Colon (tissue), 2 donors: ENCODE results near the gene ARID5B.

Experiments
- FAIRE-seq: peaks from 2 replicates; lab custom pipeline; 2012; peaks lifted over from hg19 to GRCh38; lab: Jason Lieb, UNC
- donor health status: control.
- donor health status: control.

Gene ARID5B

DNA sequence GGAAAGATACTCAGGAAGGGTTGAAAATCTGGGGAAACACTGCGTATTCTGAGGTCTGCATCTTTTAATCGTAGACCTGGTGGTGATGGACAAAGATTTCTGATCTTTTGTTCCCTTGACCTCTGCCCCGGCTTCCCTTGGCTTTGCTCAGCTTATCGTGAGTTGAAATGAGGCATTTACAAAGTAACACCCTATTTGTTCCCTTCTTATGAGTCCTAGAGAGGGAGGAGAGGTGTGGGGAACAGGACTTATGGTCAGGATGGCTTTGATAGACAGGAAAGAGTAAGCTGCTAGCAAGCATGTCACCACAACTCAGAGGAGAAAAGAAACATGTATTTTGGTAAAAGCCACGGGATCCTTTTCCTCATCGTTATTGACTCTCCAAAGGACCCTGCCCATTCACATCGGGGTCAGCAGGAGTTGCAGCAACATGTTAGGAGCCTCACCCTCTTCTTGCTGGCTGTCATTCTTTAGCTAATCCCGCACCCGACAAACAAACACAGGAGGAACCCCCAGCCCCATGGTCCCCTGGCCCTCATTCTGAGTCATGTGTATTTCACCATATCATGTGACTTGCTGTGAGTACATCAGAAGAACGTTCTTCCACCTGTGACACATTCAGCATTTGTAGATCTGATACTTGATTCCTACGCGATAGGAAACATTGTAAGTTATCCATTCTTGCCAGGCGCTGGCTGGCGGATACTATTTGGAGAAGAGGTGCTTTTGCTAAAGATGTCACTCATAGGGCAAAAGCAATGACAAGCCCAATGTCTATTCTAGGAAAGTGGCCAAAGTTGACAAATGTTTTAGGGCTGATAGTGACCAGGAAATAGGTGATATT is 197.0 kb downstream of the ARID5B start:
- FAIRE-seq = no peak

DNA sequence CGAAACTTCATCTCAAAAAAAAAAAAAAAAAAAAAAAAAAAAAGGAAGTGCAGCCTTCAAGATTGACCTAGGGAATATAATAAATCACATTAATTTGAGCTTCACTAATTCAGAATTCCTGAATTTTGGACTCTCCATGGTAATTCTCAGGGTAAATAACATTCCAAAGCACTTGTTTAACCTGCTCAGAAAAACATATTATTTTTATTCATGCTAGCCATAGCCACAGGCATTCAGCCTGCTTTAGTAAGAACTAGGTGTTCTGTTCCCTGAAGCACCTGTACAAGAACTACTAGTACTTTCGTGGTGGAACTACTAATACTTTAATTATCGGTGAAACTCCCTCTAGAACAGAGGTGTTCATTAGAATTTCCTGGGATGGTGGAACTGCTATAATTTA is 197.8 kb downstream of the ARID5B start:
- no peak for FAIRE-seq

GRCh38 chr10:62103857-62104256 is 202.4 kb downstream of the ARID5B start:
- no peak for FAIRE-seq

GRCh38 chr10:62106929-62107519 is 205.5 kb downstream of the ARID5B start:
- no peak for FAIRE-seq

DNA sequence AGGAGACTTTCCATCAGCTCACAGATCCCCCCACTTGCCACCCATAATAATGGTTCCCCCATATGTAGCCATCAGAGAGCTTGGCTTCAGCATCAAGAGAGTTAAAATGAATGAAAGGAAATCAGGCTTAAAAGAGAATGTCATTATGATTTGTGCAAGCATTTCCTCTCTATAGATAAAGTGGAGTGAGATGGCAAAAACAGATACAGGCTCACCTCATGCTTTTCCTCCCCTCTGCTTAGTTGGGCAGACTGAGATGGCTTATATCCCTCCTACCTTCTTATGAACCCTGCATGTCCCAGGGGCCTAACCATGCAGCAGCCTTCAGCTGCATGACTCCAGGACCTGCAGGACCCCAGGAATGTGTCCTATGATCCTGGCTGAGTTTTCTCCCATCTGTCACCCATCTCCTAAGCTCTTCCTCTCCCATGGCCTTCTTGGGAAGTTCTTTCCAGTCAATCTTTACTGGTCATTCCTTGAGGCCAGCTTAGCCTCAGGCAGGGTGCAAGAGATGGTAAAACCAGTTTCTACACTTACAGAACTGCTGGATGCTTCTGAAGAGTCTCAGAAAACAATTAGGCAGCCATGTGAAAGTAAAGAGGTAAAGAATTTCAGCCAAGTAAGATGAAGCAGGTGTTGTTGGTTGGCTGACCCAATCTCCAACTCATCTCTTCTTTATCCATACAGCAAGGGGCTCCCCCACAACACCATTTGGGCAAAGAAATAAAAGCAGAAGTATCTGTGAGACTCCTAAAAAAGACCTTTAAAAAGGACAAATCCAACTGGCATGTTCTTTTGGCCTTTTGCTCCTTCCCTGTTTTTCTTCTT is 207.5 kb downstream of the ARID5B start:
- FAIRE-seq = no peak

GRCh38 chr10:62109587-62110293 is 208.2 kb downstream of the ARID5B start:
- FAIRE-seq = no peak

GRCh38 chr10:62112300-62112699 is 210.8 kb downstream of the ARID5B start:
- FAIRE-seq = no peak

DNA sequence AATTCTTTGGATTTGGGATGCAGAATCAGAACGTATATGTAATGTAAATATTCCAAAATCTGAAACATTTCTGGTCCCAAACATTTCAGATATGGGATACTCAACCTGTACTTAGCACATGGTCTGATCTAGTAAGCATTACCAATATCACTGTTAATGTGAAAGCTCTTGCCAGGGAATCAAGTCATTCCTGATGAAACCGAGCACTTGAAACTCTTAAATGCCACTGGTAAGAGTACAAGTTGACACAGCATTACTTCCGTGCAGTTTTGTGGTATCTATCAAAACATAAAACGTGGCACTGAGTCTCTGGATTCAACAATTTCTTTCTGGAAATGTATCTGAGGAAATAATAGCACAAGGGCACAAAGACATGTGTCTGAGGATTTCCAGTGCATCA is 211.5 kb downstream of the ARID5B start:
- no peak for FAIRE-seq

- no peak for FAIRE-seq
Measured at GRCh38 chr10:62113680-62114079, 212.2 kb downstream of the ARID5B start.

DNA sequence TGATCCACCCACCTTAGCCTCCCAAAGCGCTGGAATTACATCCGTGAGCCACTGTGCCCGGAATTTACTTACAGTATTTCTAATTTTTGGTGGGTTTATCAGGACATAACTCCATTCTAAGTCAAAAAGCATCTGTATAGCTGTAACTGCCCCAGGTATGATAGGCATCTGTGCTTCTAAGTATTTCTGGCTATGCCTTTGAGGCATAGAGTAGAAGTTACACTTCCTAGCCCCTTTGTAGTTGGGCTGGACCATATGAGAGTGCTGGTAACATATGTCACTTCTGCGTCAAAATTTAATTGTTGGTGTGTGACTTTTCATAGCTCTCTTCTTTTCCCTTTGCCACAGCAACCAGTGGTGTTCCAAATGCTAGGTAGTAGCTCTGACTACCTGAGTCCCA is 213.8 kb downstream of the ARID5B start:
- no peak for FAIRE-seq

DNA sequence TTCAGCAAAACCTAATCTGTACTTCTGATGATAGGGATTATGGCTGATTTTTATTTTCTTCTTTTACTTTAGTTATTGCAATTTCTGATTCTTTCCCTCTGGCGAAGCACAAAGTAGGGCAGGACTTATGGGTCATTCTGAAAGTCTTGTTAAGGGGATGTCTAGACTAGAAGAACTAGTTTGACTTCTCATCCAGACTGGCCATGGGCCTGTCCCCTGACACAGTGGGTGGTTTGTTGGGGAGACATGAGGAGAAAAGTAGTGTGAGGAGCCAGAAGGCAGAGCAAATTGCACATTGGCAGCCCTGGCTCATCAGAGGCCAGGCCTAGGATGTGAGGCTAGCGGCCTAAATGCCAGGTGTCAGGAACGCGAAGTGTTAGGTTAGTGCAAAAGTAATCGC is 214.3 kb downstream of the ARID5B start:
- FAIRE-seq = no peak

DNA sequence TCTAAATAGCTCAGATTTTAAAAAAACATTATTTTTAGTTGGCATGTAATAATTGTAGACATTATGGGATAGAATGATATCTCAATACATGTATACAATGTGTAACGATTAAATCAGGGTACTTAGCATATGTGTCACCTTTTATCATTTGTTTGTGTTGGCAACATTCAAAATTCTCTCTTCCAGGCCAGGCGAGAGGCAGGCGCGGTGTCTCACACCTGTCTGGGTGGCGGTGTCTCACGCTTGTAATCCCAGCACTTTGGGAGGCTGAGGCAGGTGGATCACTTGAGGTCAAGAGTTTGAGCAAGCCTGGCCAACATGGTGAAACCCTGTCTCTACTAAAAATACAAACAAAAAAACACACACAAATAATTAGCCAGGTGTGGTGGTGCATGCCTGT is 215.4 kb downstream of the ARID5B start:
- FAIRE-seq = no peak

- FAIRE-seq = no peak
Measured at GRCh38 chr10:62121187-62121530, 219.7 kb downstream of the ARID5B start.

GRCh38 chr10:62127975-62128374 is 226.5 kb downstream of the ARID5B start:
- no peak for FAIRE-seq

GRCh38 chr10:62130948-62131347 is 229.4 kb downstream of the ARID5B start:
- no peak for FAIRE-seq

GRCh38 chr10:62131724-62132123 is 230.2 kb downstream of the ARID5B start:
- no peak for FAIRE-seq

DNA sequence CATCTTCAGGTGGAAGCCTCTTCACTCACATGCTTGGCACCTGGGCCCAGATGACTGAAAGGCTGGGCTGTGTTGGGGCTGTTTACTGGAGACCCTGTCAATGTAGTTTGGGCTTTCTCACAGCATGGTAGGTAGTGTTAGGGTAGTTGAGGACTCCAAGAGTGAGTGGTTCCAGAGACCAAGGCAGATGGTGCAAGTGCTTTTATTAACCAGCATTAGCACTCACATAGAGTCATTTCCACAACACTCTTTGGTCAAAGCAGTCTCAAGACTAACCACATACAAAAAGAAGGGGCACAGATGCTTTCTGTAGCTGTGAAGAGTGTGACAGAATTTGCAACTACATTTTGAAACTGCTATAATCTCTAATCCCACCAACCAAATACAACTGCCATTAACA is 232.1 kb downstream of the ARID5B start:
- FAIRE-seq = no peak

- no peak for FAIRE-seq
Measured at GRCh38 chr10:62136931-62137330, 235.4 kb downstream of the ARID5B start.
